Esophagus squamous epithelium (tissue), 5 donors: Measurements from ENCODE around the gene TNIP3. TPM values are rescaled to one million over a fixed set of nuclear protein-coding genes. Genes with fewer than 3 reads are reported as not detected.

Experiments used
- DNase-seq: peaks from one replicate; lab custom pipeline; 2025; lab: John Stamatoyannopoulos, UW
- H3K27ac ChIP-seq, 4 donors: fragments of 200-600 bp; sonication (generic); one replicate each; pipeline ENCODE4 v1.5.1; 2016 to 2019; ENCODE audit warnings: mild to moderate bottlenecking in 1 of 4
- H3K27me3 ChIP-seq, 4 donors: fragments of 200-600 bp; sonication (generic); 1 replicate in 3 of 4; 2 replicates in 1 of 4; pipeline versions ENCODE4 v1.5.1 to v1.6.0; 2017 to 2021; ENCODE audit warnings: antibody characterized with exemption in 1 of 4
- H3K36me3 ChIP-seq, 3 donors: fragments of 200-600 bp; sonication (generic); one replicate each; pipeline ENCODE4 v1.5.1; 2016 to 2019
- H3K4me1 ChIP-seq, 3 donors: fragments of 200-600 bp; sonication (generic); one replicate each; pipeline ENCODE4 v1.5.1; 2017 to 2019
- H3K4me3 ChIP-seq, 4 donors: fragments of 200-600 bp; sonication (generic); 1 replicate in 3 of 4; 2 replicates in 1 of 4; pipeline ENCODE4 v1.5.1; 2016 to 2019; ENCODE audit warnings: mild to moderate bottlenecking in 2 of 4, moderate library complexity in 1 of 4
- H3K9me3 ChIP-seq, 3 donors: fragments of 200-600 bp; sonication (generic); one replicate each; pipeline ENCODE4 v1.5.1; 2016 to 2019
- POLR2A ChIP-seq, 4 donors: fragments of 450-650 bp; IDR thresholded peaks; one replicate each; pipeline ENCODE4 v1.6.1; 2017; ENCODE audit warnings: antibody characterized with exemption in 4 of 4, mild to moderate bottlenecking in 4 of 4, moderate library complexity in 3 of 4
- WGBS, 2 donors: methylation state at CpG; one replicate each; pipeline ENCODE4 v1.1.5; 2018; 5-methylcytosine and 5-hydroxymethylcytosine counted together
- intact Hi-C: fragments of 100-400 bp; cut with DNase I; formaldehyde crosslinking; loops from one replicate; pipeline ENCODE4 v1.15.0; 2022
- total RNA-seq, 4 donors: library from RNA; depleted of rRNA; stranded (reverse); fragments of >200 nt; gene quantifications; one replicate each; pipeline ENCODE4 v1.1.0, GENCODE V29; 2016
- TF ChIP-seq, protein P1 (sequence below), 6 experiments: fragments of 450-650 bp in 4 of 6; fragments of 200-600 bp in 2 of 6; sonication (generic) in 2 of 6; IDR thresholded peaks; one replicate each; pipeline ENCODE4 v1.5.1; 2016 to 2019; ENCODE audit warnings: antibody characterized with exemption in 6 of 6, mild to moderate bottlenecking in 4 of 6, moderate library complexity in 4 of 6
- donor health status: DM: yes; HTN: yes; CAD: no.

The TNIP3 gene
- total RNA-seq, 4 donors from 2014 or later: 0.15 to 6.5 (median 2.5) TPM

DNA sequence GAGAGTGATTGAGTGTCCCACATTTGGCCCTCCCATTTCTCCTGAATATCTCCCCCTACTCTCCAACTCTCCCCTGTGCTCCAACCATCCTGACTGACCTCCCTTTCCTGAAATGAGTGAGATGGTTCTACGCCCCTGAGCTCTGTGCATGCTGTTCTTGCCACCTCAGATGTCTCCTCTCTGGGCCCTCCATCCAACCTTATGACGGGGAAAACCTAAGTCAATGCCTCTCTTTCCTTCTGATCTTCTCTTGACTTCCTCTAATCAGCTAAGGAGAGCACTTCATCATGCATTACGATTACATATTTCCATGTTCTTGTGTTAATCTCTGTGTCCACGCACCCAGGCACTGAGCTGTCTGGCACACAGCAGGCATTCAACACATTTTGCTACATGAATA lies 1.1 kb upstream of the TNIP3 start:
- no peaks in the 10 kb centered on the region for H3K9me3 ChIP-seq
- 92 to 96% methylated on average over 4 of the region's 4 CpGs for WGBS, 2 donors
- DNase-seq: no peak
- no peak overlapping the region for H3K27ac ChIP-seq
- TF ChIP-seq, protein P1, sequence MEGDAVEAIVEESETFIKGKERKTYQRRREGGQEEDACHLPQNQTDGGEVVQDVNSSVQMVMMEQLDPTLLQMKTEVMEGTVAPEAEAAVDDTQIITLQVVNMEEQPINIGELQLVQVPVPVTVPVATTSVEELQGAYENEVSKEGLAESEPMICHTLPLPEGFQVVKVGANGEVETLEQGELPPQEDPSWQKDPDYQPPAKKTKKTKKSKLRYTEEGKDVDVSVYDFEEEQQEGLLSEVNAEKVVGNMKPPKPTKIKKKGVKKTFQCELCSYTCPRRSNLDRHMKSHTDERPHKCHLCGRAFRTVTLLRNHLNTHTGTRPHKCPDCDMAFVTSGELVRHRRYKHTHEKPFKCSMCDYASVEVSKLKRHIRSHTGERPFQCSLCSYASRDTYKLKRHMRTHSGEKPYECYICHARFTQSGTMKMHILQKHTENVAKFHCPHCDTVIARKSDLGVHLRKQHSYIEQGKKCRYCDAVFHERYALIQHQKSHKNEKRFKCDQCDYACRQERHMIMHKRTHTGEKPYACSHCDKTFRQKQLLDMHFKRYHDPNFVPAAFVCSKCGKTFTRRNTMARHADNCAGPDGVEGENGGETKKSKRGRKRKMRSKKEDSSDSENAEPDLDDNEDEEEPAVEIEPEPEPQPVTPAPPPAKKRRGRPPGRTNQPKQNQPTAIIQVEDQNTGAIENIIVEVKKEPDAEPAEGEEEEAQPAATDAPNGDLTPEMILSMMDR (IDR thresholded peaks at IDR 0.05): no peak
- no peak for TF ChIP-seq POLR2A (IDR thresholded peaks at IDR 0.05)
- no peak overlapping the region for H3K4me3 ChIP-seq
- H3K4me1 ChIP-seq: peaks cover 0 to 10% (median 9%) of the 10 kb centered on the region in 3 donors
- no peaks in the 10 kb centered on the region for H3K36me3 ChIP-seq
- H3K27me3 ChIP-seq: no peaks in the 10 kb centered on the region
- intact Hi-C loops: no loop called here

DNA sequence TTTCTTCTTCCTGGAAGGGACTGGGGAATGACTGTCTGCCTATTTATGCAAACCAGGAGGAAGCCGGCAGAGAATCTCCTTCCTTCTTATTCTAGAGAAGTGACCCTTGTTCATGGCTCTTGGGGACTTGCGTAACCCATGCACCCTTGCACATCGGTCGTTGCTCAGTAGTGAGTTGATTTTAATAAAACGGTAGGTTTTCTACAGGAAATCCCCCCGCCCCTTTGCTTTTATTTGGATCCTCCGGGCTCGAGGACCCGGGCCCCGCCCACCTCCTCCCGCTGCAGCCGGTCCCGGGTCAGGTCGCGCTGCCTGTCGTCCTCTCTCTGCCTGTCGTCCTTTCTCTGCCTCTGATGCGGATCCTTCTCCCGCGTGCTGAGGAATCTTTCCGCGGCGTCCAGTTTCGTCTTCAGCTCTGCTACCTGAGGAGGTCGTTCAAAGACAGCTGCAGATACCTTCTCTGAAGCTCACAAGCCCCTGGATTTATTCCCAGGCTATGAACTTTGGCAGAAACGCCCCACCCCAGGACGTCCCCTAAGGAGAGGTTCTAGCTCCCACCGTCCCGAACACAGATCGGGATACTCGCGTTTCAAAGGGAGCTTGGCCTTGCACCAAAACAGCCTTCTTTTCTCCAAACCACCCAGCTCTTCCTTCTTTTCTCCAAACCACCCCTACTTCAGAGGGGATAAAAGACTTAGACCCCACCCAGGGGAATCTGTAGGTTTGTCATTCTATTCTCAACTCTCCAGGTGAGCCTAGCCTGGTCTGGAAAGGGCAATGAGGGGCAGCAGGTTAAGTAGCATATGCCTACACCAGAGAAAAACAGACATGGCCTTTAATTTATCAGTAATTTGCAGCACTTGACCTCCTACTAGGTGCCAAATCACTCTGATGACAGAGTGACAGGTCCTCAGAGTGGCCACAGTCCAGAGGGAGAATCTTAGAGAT lies 7.0 kb downstream of the TNIP3 start:
- Histone ChIP-seq H3K27ac (peak overlapping the region in 1 of 4 donors; percentile 26), H3K4me3 (peak overlapping the region; percentile 20 to 67 (median 36)), H3K4me1 (peaks cover 0 to 17% (median 6%) of the 10 kb centered on the region in 3 donors), H3K27me3 (peaks cover 0 to 23% (median 0%) of the 10 kb centered on the region in 4 donors), H3K9me3 (no peaks in the 10 kb centered on the region), H3K36me3 (no peaks in the 10 kb centered on the region)
- intact Hi-C loops: no loop called here
- TF ChIP-seq, protein P1 (IDR thresholded peaks at IDR 0.05): no peak
- TF ChIP-seq POLR2A (IDR thresholded peaks at IDR 0.05): no peak
- WGBS, 2 donors: 6 to 14% methylated on average over 21 to 32 of the region's 32 CpGs
- DNase-seq: no peak

DNA sequence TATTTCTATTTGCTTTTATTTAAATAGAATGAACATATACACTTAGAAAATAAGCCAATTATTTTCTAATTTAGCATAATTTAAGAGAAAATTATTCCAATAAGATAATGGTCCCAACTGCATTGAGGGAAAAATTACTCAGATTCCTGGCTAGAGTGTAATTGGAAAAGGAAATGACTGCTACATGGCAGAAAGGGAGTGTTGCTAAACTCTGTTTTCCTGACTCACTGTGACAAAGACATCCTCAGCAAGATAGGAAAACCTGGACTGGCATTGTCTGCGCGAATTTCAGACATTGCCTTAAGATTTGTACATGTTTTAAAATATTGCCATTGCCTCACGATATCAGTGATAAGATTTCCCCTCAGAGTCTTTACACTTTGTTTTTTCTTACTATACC lies 8.2 kb downstream of the TNIP3 start:
- Histone ChIP-seq H3K27me3 (peaks cover 0 to 23% (median 0%) of the 10 kb centered on the region in 4 donors), H3K9me3 (no peaks in the 10 kb centered on the region), H3K36me3 (no peaks in the 10 kb centered on the region), H3K4me1 (peaks cover 0 to 17% (median 6%) of the 10 kb centered on the region in 3 donors), H3K27ac (no peak overlapping the region), H3K4me3 (peak overlapping the region in 1 of 4 donors; percentile 67)
- 58 to 64% methylated on average over 3 of the region's 3 CpGs for WGBS, 2 donors
- intact Hi-C loops: no loop called here
- no peak for DNase-seq
- TF ChIP-seq, protein P1 (IDR thresholded peaks at IDR 0.05): no peak
- TF ChIP-seq POLR2A (IDR thresholded peaks at IDR 0.05): no peak

GRCh38 chr4:121154103-121154515 lies 10.0 kb downstream of the TNIP3 start:
- peaks cover 0 to 17% (median 6%) of the 10 kb centered on the region in 3 donors for H3K4me1 ChIP-seq
- no peak overlapping the region for H3K4me3 ChIP-seq
- DNase-seq: no peak
- H3K27me3 ChIP-seq: peaks cover 0 to 23% (median 0%) of the 10 kb centered on the region in 4 donors
- H3K27ac ChIP-seq: no peak overlapping the region
- TF ChIP-seq, protein P1 (IDR thresholded peaks at IDR 0.05): no peak
- no peak for TF ChIP-seq POLR2A (IDR thresholded peaks at IDR 0.05)
- H3K9me3 ChIP-seq: no peaks in the 10 kb centered on the region
- no peaks in the 10 kb centered on the region for H3K36me3 ChIP-seq
- 56 to 69% methylated on average over 4 of the region's 4 CpGs for WGBS, 2 donors
- intact Hi-C loops: no loop called here

DNA sequence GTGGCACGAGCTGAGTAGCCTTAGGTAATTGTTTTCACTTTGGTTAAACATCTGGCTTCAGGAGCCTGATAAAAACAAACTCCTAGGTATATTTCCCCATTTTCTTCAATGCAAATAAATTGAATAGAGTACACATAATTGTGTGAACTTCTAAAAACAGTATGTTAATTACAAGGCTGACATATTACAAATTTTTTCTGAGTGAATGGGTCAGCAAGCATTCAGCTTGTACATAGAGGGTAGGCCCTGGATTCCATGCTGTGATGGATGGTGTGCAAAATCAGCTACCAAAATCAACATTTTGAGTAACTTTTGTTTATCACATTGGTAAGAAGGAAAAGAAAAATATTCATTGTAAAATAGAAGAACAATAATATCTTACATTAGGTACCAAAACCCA lies 12.2 kb downstream of the TNIP3 start:
- Histone ChIP-seq H3K27me3 (peaks cover 0 to 2% (median 0%) of the 10 kb centered on the region in 4 donors), H3K36me3 (no peaks in the 10 kb centered on the region), H3K9me3 (no peaks in the 10 kb centered on the region), H3K27ac (no peak overlapping the region), H3K4me3 (no peak overlapping the region), H3K4me1 (peaks cover 0 to 9% (median 6%) of the 10 kb centered on the region in 3 donors)
- DNase-seq: no peak
- intact Hi-C loops: no loop called here
- no peak for TF ChIP-seq POLR2A (IDR thresholded peaks at IDR 0.05)
- TF ChIP-seq, protein P1 (IDR thresholded peaks at IDR 0.05): no peak
- 90 to 100% methylated on average over 1 of the region's 1 CpG for WGBS, 2 donors
